SU-DHL-6 (cell line): ENCODE measurements around the gene LRRC72.

Experiments
- H2AFZ ChIP-seq: fragments of 200-600 bp; sonication (generic); 2 replicates; pipeline ENCODE4 v1.6.1; 2014; ENCODE audit warnings: low read depth, mild to moderate bottlenecking, moderate library complexity, mixed read lengths, antibody characterized with exemption, low read length; ENCODE audit not compliant: severe bottlenecking
- H3F3A ChIP-seq: fragments of 200-600 bp; shearing (Covaris generic); 2 replicates; pipeline ENCODE4 v1.6.0; 2016; ENCODE audit warnings: antibody characterized with exemption, mild to moderate bottlenecking; ENCODE audit not compliant: insufficient read depth
- H3K27ac ChIP-seq: fragments of 200-600 bp; sonication (generic); 2 replicates; pipeline ENCODE4 v1.5.1; 2016; ENCODE audit warnings: low read depth, mild to moderate bottlenecking, low read length, moderate library complexity, mixed read lengths
- H3K27me3 ChIP-seq: fragments of 200-600 bp; sonication (generic), shearing (Covaris generic); 2 replicates; pipeline ENCODE4 v1.6.0; 2014; ENCODE audit warnings: mild to moderate bottlenecking, low read length
- H3K36me3 ChIP-seq: fragments of 200-600 bp; sonication (generic); 2 replicates; pipeline ENCODE4 v1.6.1; 2014; ENCODE audit warnings: mild to moderate bottlenecking, low read length, mixed read lengths
- H3K4me2 ChIP-seq: fragments of 300-600, 200-600 bp; shearing (Covaris generic), sonication (generic); 2 replicates; pipeline ENCODE4 v1.6.0; 2014; ENCODE audit warnings: low read length, low read depth, mild to moderate bottlenecking; ENCODE audit not compliant: poor library complexity, severe bottlenecking
- H3K4me3 ChIP-seq: fragments of 200-600 bp; sonication (generic); 2 replicates; pipeline ENCODE4 v1.5.1; 2014; ENCODE audit warnings: antibody characterized with exemption, low read length, mild to moderate bottlenecking, mixed read lengths; ENCODE audit not compliant: insufficient read depth, poor library complexity, severe bottlenecking
- H3K79me2 ChIP-seq: fragments of 200-600 bp; sonication (generic); 2 replicates; pipeline ENCODE4 v1.6.1; 2014; ENCODE audit warnings: mild to moderate bottlenecking, low read length, moderate library complexity; ENCODE audit not compliant: insufficient read depth
- H3K9ac ChIP-seq: fragments of 200-600 bp; sonication (generic); 2 replicates; pipeline ENCODE4 v1.7.0; 2014; ENCODE audit warnings: mild to moderate bottlenecking, low read length
- H3K9me2 ChIP-seq: fragments of 200-600 bp; sonication (generic); replicated peaks from 2 replicates; pipeline ENCODE4 v1.6.1; 2014; ENCODE audit warnings: low read length; ENCODE audit not compliant: insufficient read depth
- H3K9me3 ChIP-seq: fragments of 200-600 bp; sonication (generic); 2 replicates; pipeline ENCODE4 v1.6.1; 2014; ENCODE audit warnings: low read length, mixed read lengths; ENCODE audit not compliant: insufficient read depth
- H4K20me1 ChIP-seq: fragments of 200-600 bp; sonication (generic); 2 replicates; pipeline ENCODE4 v1.6.1; 2014; ENCODE audit warnings: low read depth, mild to moderate bottlenecking, antibody characterized with exemption, low read length, moderate library complexity, mixed read lengths
- CTCF ChIP-seq: fragments of 200-600 bp; sonication (generic); IDR thresholded peaks from one replicate; pipeline ENCODE4 v1.5.1; 2017; ENCODE audit warnings: antibody characterized with exemption, mild to moderate bottlenecking, low read length, moderate library complexity; ENCODE audit not compliant: insufficient read depth, poor library complexity, severe bottlenecking
- EZH2phosphoT487 ChIP-seq: fragments of 200-600 bp; sonication (generic), shearing (Covaris generic); conservative IDR thresholded peaks from 2 replicates; pipeline ENCODE4 v1.6.1; 2018; ENCODE audit warnings: mild to moderate bottlenecking, antibody characterized with exemption, low read length, moderate library complexity, mixed read lengths

Gene LRRC72

GRCh38 chr7:16599860-16600259 is 73.2 kb downstream of the LRRC72 start:
- Histone ChIP-seq H3K27ac (no peak overlapping the region), H3K27me3 (no peaks in the 10 kb centered on the region), H2AFZ (no peak overlapping the region), H3K36me3 (no peaks in the 10 kb centered on the region), H4K20me1 (no peaks in the 10 kb centered on the region), H3K9ac (no peak overlapping the region), H3K4me2 (no peak overlapping the region), H3F3A (no peaks in the 10 kb centered on the region), H3K9me2 (no peaks in the 10 kb centered on the region), H3K4me3 (no peak overlapping the region), H3K9me3 (no peaks in the 10 kb centered on the region), H3K79me2 (no peaks in the 10 kb centered on the region)
- TF ChIP-seq EZH2phosphoT487: no peak
- no peak for TF ChIP-seq CTCF

GRCh38 chr7:16603633-16604032 is 77.0 kb downstream of the LRRC72 start:
- Histone ChIP-seq H2AFZ (no peak overlapping the region), H3K4me2 (no peak overlapping the region), H3K9me3 (no peaks in the 10 kb centered on the region), H4K20me1 (no peaks in the 10 kb centered on the region), H3K27me3 (no peaks in the 10 kb centered on the region), H3K79me2 (no peaks in the 10 kb centered on the region), H3F3A (no peaks in the 10 kb centered on the region), H3K36me3 (no peaks in the 10 kb centered on the region), H3K27ac (no peak overlapping the region), H3K9ac (no peak overlapping the region), H3K9me2 (no peaks in the 10 kb centered on the region), H3K4me3 (no peak overlapping the region)
- TF ChIP-seq EZH2phosphoT487 (no peak), CTCF (no peak)

GRCh38 chr7:16604054-16604453 is 77.4 kb downstream of the LRRC72 start:
- Histone ChIP-seq H3K4me3 (no peak overlapping the region), H3K79me2 (no peaks in the 10 kb centered on the region), H3K36me3 (no peaks in the 10 kb centered on the region), H3K9ac (no peak overlapping the region), H3F3A (no peaks in the 10 kb centered on the region), H4K20me1 (no peaks in the 10 kb centered on the region), H3K4me2 (no peak overlapping the region), H3K9me2 (no peaks in the 10 kb centered on the region), H3K9me3 (no peaks in the 10 kb centered on the region), H3K27ac (no peak overlapping the region), H2AFZ (no peak overlapping the region), H3K27me3 (no peaks in the 10 kb centered on the region)
- TF ChIP-seq CTCF: peak; percentile 14
- no peak for TF ChIP-seq EZH2phosphoT487
